HT-29 (cell line): ENCODE measurements around the gene NTM. TPM values are rescaled to one million over a fixed set of nuclear protein-coding genes. Genes with fewer than 3 reads are reported as not detected.
"Not testable (repeated sequence)": the region's sequence is repeated elsewhere in the genome, so short reads cannot be mapped to it uniquely, and the experiment has no call there.

Experiments
- DNase-seq: peaks from one replicate; pipeline ENCODE4 v3.0.0-alpha.2; 2015; ENCODE audit warnings: low spot score
- total RNA-seq: library from RNA; depleted of rRNA; stranded (reverse); fragments of >200 nt; shearing (Covaris generic); gene quantifications from 2 replicates; pipeline ENCODE4 v1.2.3, GENCODE V29; 2014

The NTM gene
- total RNA-seq, 1 experiment from 2014 or later: not detected

GRCh38 chr11:131422029-131422428, 51.6 kb downstream of the NTM start:
- peak; percentile 18 for DNase-seq

GRCh38 chr11:131422496-131422895, 52.1 kb downstream of the NTM start:
- peak; percentile 83 for DNase-seq

GRCh38 chr11:131423688-131424087, 53.3 kb downstream of the NTM start:
- peak; percentile 85 for DNase-seq

- not testable (repeated sequence) for DNase-seq
Measured at GRCh38 chr11:131424257-131424876, 54.0 kb downstream of the NTM start.

- DNase-seq: no peak
Measured at GRCh38 chr11:131425285-131425684, 54.9 kb downstream of the NTM start.

GRCh38 chr11:131428853-131429252, 58.4 kb downstream of the NTM start:
- DNase-seq: peak; percentile 26

- no peak for DNase-seq
Measured at GRCh38 chr11:131430473-131431208, 60.2 kb downstream of the NTM start.

- no peak for DNase-seq
Measured at GRCh38 chr11:131441051-131441810, 70.8 kb downstream of the NTM start.

- DNase-seq: no peak
Measured at GRCh38 chr11:131446590-131447275, 76.3 kb downstream of the NTM start.

- DNase-seq: no peak
Measured at GRCh38 chr11:131447277-131447815, 76.9 kb downstream of the NTM start.

GRCh38 chr11:131447898-131448297, 77.5 kb downstream of the NTM start:
- no peak for DNase-seq

GRCh38 chr11:131449036-131450019, 78.9 kb downstream of the NTM start:
- DNase-seq: no peak

GRCh38 chr11:131454490-131454889, 84.1 kb downstream of the NTM start:
- no peak for DNase-seq

GRCh38 chr11:131454989-131455388, 84.6 kb downstream of the NTM start:
- no peak for DNase-seq

GRCh38 chr11:131455843-131456704, 85.7 kb downstream of the NTM start:
- no peak for DNase-seq

- DNase-seq: no peak
Measured at GRCh38 chr11:131457163-131457562, 86.7 kb downstream of the NTM start.

- DNase-seq: no peak
Measured at GRCh38 chr11:131458421-131458820, 88.0 kb downstream of the NTM start.

- no peak for DNase-seq
Measured at GRCh38 chr11:131460931-131461330, 90.5 kb downstream of the NTM start.

- DNase-seq: no peak
Measured at GRCh38 chr11:131462622-131463021, 92.2 kb downstream of the NTM start.
